Vagina (tissue), 2 donors: Measurements from ENCODE around the gene SENP2.

Experiments
- POLR2A ChIP-seq, 2 donors: fragments of 450-650 bp; IDR thresholded peaks; one replicate each; pipeline ENCODE4 v1.6.1; 2017; ENCODE audit warnings: antibody characterized with exemption in 2 of 2, mild to moderate bottlenecking in 2 of 2, moderate library complexity in 2 of 2
- TF ChIP-seq, protein P1 (sequence below), 3 experiments: fragments of 450-650 bp in 2 of 3; fragments of 200-600 bp in 1 of 3; sonication (generic) in 1 of 3; IDR thresholded peaks; one replicate each; pipeline ENCODE4 v1.5.1; 2017 to 2019; ENCODE audit warnings: antibody characterized with exemption in 3 of 3, mild to moderate bottlenecking in 2 of 3, moderate library complexity in 2 of 3

DNA sequence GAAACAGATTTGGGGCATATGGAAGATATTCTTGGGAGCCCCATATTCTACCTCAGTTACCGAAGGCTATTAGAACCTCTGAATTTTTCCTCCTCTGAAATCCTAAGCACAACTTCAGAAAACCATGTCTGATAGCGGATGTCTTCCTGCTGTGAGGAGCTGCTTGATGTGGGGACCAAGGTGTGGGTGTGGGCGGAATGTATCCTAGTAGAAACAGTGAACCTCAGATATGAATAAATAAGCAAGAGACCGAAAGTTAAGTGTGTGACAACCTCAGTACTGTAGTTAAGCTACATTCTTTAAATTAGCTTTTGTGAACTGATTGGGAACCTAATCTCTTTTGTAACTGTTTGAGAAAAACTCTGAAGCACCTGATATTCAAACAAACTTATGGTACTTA is 46.9 kb downstream of the SENP2 start:
- TF ChIP-seq, protein P1, sequence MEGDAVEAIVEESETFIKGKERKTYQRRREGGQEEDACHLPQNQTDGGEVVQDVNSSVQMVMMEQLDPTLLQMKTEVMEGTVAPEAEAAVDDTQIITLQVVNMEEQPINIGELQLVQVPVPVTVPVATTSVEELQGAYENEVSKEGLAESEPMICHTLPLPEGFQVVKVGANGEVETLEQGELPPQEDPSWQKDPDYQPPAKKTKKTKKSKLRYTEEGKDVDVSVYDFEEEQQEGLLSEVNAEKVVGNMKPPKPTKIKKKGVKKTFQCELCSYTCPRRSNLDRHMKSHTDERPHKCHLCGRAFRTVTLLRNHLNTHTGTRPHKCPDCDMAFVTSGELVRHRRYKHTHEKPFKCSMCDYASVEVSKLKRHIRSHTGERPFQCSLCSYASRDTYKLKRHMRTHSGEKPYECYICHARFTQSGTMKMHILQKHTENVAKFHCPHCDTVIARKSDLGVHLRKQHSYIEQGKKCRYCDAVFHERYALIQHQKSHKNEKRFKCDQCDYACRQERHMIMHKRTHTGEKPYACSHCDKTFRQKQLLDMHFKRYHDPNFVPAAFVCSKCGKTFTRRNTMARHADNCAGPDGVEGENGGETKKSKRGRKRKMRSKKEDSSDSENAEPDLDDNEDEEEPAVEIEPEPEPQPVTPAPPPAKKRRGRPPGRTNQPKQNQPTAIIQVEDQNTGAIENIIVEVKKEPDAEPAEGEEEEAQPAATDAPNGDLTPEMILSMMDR (IDR thresholded peaks at IDR 0.05): no peak
- no peak for TF ChIP-seq POLR2A (IDR thresholded peaks at IDR 0.05)
